Activated naive CD4-positive, alpha-beta T cell treated with anti-CD3 and anti-CD28 coated beads, Interleukin-2, amount 10 ng/mL, durations not matched to agents 7 days and 5 days (primary cell): Measurements from ENCODE around the gene ARSI.

ENCODE experiments used
- CTCF ChIA-PET: fragments of 350-600 bp; sonication (Branson Sonifier 250); formaldehyde crosslinking; loops from one replicate; lab custom pipeline; 2021; ENCODE audit warnings: antibody characterized with exemption; lab: Charles Lee
- DNase-seq: peaks from one replicate; pipeline ENCODE4 v3.0.0-alpha.2; 2020
- H3K27ac Mint-ChIP-seq: one replicate; pipeline ENCODE4 v1.8.0; 2021; ENCODE audit warnings: mild to moderate bottlenecking, moderate library complexity, mixed read lengths
- H3K27me3 Mint-ChIP-seq: one replicate; pipeline ENCODE4 v1.8.0; 2021; ENCODE audit warnings: mild to moderate bottlenecking, mixed read lengths
- H3K36me3 Mint-ChIP-seq: one replicate; pipeline ENCODE4 v1.8.0; 2021; ENCODE audit warnings: mixed read lengths
- H3K4me1 Mint-ChIP-seq: one replicate; pipeline ENCODE4 v1.8.0; 2021; ENCODE audit warnings: mixed read lengths
- H3K4me3 Mint-ChIP-seq: one replicate; pipeline ENCODE4 v1.8.0; 2021; ENCODE audit warnings: mild to moderate bottlenecking, moderate library complexity, mixed read lengths
- H3K9me3 Mint-ChIP-seq: one replicate; pipeline ENCODE4 v1.8.0; 2021; ENCODE audit warnings: mixed read lengths

The ARSI gene

DNA sequence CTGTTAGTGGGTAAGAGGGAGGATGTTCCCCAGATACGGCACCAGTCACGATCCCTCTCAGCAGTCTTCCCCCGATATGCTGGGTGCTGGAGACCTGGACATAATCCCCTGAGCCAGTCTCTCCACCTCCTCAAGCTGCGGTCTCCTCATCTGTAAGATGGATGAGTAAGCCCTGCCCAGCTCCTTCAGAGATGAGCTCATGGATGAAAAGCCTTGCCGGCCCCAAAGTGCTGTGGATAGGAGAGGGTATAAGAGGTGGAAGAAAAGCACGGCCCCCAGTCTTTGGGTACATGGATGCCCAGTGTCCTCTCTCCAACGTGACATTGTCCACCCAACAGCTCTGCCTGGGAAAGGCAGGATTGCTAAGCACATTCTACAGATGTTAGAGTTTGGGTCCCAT, 17.6 kb downstream of the ARSI start:
- H3K9me3 Mint-ChIP-seq: no peaks in the 10 kb centered on the region
- DNase-seq: no peak
- no peak overlapping the region for H3K4me3 Mint-ChIP-seq
- H3K36me3 Mint-ChIP-seq: no peaks in the 10 kb centered on the region
- no peaks in the 10 kb centered on the region for H3K4me1 Mint-ChIP-seq
- H3K27ac Mint-ChIP-seq: no peak overlapping the region
- H3K27me3 Mint-ChIP-seq: peaks cover 33% of the 10 kb centered on the region
- CTCF ChIA-PET: no interaction called here

DNA sequence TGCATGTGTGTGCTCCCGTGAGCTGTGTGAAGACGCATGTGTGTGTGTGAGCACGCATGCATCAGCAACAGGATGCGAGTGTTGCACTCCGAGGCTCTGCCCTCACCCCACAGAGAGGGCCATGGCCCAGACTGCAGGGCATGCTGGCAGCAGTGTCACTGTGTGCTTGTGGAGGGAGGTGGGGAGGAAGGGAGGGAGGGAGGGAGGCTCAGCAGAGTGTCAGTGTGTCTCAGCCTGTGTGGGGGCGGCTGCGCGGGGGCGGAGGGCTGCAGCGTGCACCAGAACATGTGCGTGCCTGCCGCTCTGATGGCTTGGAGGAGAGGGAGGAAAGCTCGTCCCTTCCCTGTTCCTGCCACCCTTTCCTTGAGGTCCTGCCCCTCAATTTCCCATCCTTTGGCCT, 18.4 kb downstream of the ARSI start:
- H3K27me3 Mint-ChIP-seq: peaks cover 32% of the 10 kb centered on the region
- H3K4me3 Mint-ChIP-seq: no peak overlapping the region
- no peaks in the 10 kb centered on the region for H3K36me3 Mint-ChIP-seq
- DNase-seq: no peak
- no peaks in the 10 kb centered on the region for H3K4me1 Mint-ChIP-seq
- H3K27ac Mint-ChIP-seq: no peak overlapping the region
- CTCF ChIA-PET: no interaction called here
- no peaks in the 10 kb centered on the region for H3K9me3 Mint-ChIP-seq

DNA sequence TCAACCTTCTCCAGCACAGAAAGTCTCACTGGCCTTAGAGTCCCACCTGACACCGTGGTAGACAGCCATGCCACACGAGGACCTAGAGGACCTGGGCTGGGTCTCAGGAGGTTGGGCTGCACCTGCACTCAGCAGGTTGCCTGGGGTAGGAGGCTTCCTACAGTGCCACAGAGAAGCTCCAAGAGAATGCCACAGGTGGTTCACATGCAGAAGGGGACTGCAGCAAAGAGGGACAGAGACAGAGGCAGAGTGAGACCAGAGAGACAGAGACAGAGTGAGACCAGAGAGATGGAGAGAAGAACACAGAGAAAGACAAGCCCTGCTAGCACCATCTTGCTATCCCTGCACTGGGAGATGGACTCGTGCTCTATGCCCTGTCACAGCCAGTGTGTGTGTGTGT, 18.8 kb downstream of the ARSI start:
- no peaks in the 10 kb centered on the region for H3K4me1 Mint-ChIP-seq
- CTCF ChIA-PET: no interaction called here
- no peak for DNase-seq
- H3K27me3 Mint-ChIP-seq: peaks cover 28% of the 10 kb centered on the region
- H3K9me3 Mint-ChIP-seq: no peaks in the 10 kb centered on the region
- no peaks in the 10 kb centered on the region for H3K36me3 Mint-ChIP-seq
- no peak overlapping the region for H3K27ac Mint-ChIP-seq
- no peak overlapping the region for H3K4me3 Mint-ChIP-seq

DNA sequence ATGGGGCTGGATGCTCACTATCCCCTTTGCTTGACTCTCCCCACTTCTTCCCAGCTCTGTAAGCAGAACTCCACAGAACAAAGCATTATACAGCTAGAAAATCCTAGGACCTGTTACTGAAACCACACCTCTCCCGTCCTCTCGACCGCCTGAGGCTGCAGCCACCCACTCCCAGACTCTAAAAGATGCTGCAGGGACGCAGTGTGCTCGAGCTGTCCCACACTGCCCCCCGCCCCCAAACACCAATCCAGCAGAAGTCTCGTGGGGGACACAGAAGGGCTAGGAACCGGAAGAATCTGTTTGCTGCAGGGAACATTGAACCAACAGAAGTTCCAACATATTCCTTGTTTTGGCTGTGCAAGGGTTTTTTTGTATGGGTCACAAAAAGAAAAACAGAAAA, 20.7 kb downstream of the ARSI start:
- Mint-ChIP-seq H3K27me3 (peaks cover 32% of the 10 kb centered on the region), H3K9me3 (no peaks in the 10 kb centered on the region), H3K36me3 (no peaks in the 10 kb centered on the region), H3K4me3 (no peak overlapping the region), H3K27ac (no peak overlapping the region), H3K4me1 (peaks cover 2% of the 10 kb centered on the region)
- CTCF ChIA-PET: no interaction called here
- DNase-seq: no peak

DNA sequence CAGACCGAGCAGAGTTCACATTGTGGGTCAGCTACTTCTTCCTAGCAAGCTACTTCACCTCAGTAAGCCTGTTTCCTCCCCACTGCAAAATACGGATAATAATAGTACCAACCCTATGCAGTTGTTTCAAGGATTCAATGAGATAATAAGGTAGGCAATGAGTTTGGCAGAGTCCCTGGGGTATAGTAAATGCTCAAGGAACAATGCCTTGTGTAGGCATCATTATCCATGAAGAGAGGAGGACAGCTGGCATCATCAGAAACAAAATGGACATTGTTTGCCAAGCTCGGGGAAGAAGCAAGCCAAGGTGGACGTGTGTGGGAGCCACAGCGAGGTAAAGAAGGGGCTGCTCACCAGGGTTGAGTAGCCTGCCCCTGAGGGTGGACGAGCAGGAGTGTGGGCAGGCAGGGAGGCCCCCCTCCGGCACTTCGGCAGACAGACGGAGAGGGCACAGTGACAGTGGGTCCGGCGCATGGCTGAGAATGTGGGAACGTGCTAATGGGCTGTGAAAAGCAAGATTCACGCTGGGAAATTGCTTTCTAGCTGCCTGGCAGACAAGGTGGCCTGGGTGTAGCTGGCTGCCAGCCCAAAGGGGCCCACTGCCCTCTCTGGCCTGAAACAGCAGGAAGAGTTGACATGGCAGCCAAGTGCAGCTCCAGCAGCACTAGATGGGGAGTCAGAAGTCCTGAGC, 23.2 kb downstream of the ARSI start:
- peaks cover 2% of the 10 kb centered on the region for H3K4me1 Mint-ChIP-seq
- peaks cover 42% of the 10 kb centered on the region for H3K27me3 Mint-ChIP-seq
- H3K27ac Mint-ChIP-seq: no peak overlapping the region
- H3K9me3 Mint-ChIP-seq: no peaks in the 10 kb centered on the region
- no peak overlapping the region for H3K4me3 Mint-ChIP-seq
- H3K36me3 Mint-ChIP-seq: no peaks in the 10 kb centered on the region
- CTCF ChIA-PET: no interaction called here
- no peak for DNase-seq

DNA sequence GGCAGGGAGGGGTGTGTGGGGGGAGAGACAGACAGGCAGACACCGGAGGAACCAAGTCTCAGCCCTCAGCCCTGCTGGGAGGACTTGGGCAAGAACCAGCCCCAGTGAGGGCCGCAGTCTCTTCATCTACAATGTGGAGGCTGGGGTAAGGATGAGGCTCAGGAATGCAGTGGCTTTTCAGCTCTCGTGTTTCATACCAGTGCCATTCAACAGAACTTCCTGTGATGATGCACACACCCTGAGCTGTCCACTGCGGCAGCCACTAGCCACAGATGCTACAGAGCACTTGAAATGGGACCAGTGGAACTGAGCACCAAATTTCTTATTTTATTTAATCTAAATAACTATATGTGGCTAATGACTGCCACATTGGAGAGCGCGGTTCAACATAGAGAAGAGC, 23.8 kb downstream of the ARSI start:
- peaks cover 42% of the 10 kb centered on the region for H3K27me3 Mint-ChIP-seq
- H3K4me1 Mint-ChIP-seq: peaks cover 2% of the 10 kb centered on the region
- CTCF ChIA-PET: no interaction called here
- DNase-seq: no peak
- H3K27ac Mint-ChIP-seq: no peak overlapping the region
- no peak overlapping the region for H3K4me3 Mint-ChIP-seq
- no peaks in the 10 kb centered on the region for H3K36me3 Mint-ChIP-seq
- no peaks in the 10 kb centered on the region for H3K9me3 Mint-ChIP-seq

DNA sequence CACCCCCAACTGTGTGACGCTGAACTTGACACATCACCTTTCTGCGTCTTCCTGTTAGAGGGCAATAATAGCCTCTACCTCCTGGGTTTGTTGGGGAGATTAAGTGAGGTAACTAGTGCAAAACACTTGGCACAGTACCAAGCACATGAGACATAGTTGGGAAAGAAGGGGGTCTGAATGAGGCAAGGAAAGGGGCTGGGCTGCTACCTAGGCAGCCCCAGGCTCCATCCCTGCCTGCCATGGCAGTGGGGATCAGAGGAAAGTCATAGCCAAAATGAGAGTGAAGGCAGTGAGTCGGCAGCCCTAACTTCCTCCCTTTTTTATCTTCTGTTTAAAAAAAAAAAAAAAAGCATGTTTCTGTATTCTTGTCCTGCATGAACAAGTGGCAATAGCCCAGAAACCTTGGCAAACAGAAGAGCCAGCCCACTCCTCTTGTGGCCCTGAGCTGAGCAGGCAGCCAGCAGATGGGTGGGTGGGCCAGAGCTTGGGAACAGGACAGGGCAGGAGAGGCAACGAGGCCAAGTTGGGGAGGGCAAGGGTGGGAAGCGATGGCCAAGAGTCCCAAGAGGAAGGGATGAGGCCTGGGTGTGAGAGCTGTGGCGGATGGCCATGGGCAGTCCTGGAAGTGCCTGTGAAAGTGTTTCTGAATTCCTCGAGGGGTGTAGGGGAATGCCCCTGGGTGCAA, 24.5 kb downstream of the ARSI start:
- no peak for DNase-seq
- CTCF ChIA-PET: no interaction called here
- Mint-ChIP-seq H3K27me3 (peaks cover 39% of the 10 kb centered on the region), H3K9me3 (no peaks in the 10 kb centered on the region), H3K4me3 (no peak overlapping the region), H3K36me3 (no peaks in the 10 kb centered on the region), H3K27ac (no peak overlapping the region), H3K4me1 (peaks cover 2% of the 10 kb centered on the region)

DNA sequence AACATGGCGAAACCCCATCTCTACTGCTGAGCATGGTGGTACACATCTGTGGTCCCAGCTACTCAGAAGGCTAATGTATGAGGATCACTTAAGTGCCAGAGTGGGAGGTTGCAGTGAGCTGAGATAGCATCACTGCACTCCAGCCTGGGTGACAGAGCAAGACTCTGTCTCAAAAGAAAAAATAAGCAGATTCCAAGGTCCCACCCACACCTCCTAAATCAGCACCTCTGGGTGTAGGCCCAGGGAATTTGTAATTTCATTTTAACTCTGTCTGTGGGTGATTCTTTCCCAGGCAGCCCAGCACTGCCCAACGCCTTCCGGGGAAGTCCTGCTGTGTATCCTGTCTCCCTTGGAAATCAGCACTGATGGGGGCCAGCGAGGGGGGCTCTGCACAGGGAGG, 25.7 kb downstream of the ARSI start:
- Mint-ChIP-seq H3K36me3 (no peaks in the 10 kb centered on the region), H3K4me3 (no peak overlapping the region), H3K27me3 (peaks cover 44% of the 10 kb centered on the region), H3K27ac (no peak overlapping the region), H3K4me1 (peaks cover 2% of the 10 kb centered on the region), H3K9me3 (no peaks in the 10 kb centered on the region)
- CTCF ChIA-PET: interaction anchor here (1.9 kb wide), 1 partner anchor 73 kb away, joined by 4 read pairs; no protein-coding TSS in a partner anchor
- no peak for DNase-seq

DNA sequence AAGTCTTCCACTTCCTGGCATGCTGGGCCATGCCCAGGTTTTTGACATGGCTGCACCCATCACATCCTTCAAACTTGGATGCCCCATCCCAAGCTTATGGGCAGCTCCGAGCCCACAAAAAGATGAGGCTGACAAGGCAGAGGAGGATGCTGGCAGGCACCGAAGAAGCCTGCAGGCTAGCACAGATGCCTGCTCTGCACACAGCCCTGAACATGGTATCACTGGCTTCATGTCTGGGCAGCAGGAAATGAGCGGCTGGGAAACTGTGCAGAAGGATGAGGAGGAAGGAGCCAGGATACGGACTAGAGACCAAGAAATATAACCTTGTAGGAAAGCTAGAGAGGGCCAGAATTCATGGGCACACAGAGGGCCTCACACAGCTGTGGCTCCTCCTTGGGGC, 27.9 kb downstream of the ARSI start:
- no peak overlapping the region for H3K4me3 Mint-ChIP-seq
- H3K4me1 Mint-ChIP-seq: peaks cover 2% of the 10 kb centered on the region
- no peak overlapping the region for H3K27ac Mint-ChIP-seq
- DNase-seq: no peak
- peaks cover 29% of the 10 kb centered on the region for H3K27me3 Mint-ChIP-seq
- H3K36me3 Mint-ChIP-seq: no peaks in the 10 kb centered on the region
- no peaks in the 10 kb centered on the region for H3K9me3 Mint-ChIP-seq
- CTCF ChIA-PET: no interaction called here

DNA sequence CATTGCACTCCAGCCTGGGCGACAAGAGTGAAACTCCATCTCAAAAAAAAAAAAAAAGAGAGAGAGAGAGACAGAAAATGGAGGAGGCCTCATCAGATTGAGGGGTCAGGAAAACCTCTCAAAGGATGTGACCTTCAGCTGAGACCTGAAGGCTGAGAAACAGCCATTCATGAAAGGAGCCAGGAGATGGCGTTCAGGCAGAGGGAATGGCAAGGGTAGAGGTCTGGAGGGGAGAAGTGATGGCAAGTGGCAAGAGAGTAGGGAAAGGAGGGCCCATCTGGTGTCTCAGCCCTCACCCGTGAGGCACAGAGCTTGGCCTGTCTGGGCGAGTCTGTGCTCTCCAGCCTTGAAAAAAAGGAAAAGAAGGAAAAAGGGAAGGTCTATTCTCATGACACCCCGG, 30.2 kb downstream of the ARSI start:
- Mint-ChIP-seq H3K9me3 (no peaks in the 10 kb centered on the region), H3K27ac (no peak overlapping the region), H3K36me3 (no peaks in the 10 kb centered on the region), H3K4me3 (no peak overlapping the region), H3K27me3 (peaks cover 19% of the 10 kb centered on the region), H3K4me1 (no peaks in the 10 kb centered on the region)
- DNase-seq: no peak
- CTCF ChIA-PET: no interaction called here

DNA sequence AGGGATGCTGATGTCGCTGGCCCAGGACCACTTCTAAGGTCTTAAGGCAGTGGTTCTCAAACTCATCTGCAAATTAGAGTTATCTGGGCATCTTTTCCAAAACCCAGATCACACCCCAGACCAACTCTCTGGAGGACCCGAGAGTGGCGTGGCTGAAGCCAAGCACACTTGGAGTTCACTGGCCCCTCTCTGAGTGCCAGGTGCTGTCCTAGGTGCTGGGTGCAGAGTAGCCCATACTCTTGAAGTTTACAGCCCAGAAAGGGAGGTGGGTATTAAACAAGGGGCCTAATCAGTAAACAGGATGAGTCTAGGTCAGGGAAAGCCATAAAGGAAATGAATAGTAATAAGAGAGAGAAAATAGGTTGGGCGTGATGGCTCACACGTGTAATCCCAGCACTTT, 30.8 kb downstream of the ARSI start:
- no peak overlapping the region for H3K4me3 Mint-ChIP-seq
- H3K9me3 Mint-ChIP-seq: no peaks in the 10 kb centered on the region
- DNase-seq: no peak
- no peak overlapping the region for H3K27ac Mint-ChIP-seq
- no peaks in the 10 kb centered on the region for H3K36me3 Mint-ChIP-seq
- CTCF ChIA-PET: interaction anchor here (1.3 kb wide), 1 partner anchor 79 kb away, joined by 4 read pairs; no protein-coding TSS in a partner anchor
- peaks cover 20% of the 10 kb centered on the region for H3K27me3 Mint-ChIP-seq
- no peaks in the 10 kb centered on the region for H3K4me1 Mint-ChIP-seq

DNA sequence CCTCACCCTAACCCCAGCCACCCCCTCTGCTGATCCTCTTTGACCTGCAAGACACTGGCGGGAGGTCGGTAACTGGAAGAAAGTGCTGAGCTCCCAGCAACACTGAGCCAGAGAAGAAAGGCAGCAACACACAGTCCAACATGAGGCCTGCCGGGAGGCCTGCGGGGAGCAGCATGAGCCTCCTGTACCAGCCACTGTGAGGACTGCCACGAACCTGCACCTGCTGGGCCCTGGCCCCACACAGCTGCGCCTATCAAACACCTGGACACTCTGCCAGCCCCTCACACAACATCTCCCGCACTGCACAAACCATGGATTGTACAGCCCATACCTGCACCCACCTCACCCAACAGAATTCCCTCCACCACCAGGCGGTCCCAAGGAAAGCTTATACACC, 31.4 kb downstream of the ARSI start:
- Mint-ChIP-seq H3K27me3 (peaks cover 21% of the 10 kb centered on the region), H3K4me1 (no peaks in the 10 kb centered on the region), H3K9me3 (no peaks in the 10 kb centered on the region), H3K36me3 (no peaks in the 10 kb centered on the region), H3K4me3 (no peak overlapping the region), H3K27ac (no peak overlapping the region)
- CTCF ChIA-PET: interaction anchor here (1.3 kb wide), 1 partner anchor 79 kb away, joined by 4 read pairs; no protein-coding TSS in a partner anchor
- no peak for DNase-seq

DNA sequence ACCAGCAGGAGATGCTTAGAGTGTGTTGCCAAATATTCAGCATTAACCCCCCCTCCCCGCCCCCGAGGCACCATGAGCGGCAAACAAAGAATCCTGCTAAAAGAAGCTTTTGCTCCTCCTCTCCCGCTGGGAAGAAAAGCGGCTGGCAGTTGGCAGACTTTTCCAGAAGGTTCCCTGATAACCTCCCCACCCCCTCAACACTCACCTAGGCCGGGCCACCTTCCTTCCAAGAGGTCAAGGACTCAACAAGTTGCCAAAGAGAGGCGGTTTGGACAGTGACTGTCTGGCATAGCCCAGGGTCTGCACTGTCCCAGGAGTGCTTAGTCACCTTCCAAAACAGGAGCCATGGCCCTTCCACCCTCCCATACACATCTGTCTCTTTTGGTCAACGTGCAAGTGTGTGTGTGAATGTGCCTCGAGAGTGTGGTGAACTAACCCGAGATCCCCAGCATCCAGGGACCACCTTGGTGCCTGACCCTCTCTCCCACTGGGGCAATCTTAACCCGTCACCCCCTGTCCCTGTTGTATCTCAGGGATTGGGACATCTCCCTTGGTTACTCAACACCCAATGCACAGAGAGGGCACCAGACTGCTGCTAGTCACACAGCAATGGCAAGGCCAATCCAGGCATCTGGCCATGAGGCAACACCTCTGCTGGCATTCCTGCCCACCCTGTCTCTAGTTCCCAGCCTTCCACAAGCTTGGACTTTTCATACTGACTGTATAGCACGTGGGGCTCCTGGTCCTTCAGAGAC, 32.0 kb downstream of the ARSI start:
- Mint-ChIP-seq H3K36me3 (no peaks in the 10 kb centered on the region), H3K4me3 (no peak overlapping the region), H3K4me1 (no peaks in the 10 kb centered on the region), H3K27me3 (peaks cover 20% of the 10 kb centered on the region), H3K9me3 (no peaks in the 10 kb centered on the region), H3K27ac (no peak overlapping the region)
- DNase-seq: no peak
- CTCF ChIA-PET: interaction anchor here (1.3 kb wide), 1 partner anchor 80 kb away, joined by 4 read pairs; no protein-coding TSS in a partner anchor

DNA sequence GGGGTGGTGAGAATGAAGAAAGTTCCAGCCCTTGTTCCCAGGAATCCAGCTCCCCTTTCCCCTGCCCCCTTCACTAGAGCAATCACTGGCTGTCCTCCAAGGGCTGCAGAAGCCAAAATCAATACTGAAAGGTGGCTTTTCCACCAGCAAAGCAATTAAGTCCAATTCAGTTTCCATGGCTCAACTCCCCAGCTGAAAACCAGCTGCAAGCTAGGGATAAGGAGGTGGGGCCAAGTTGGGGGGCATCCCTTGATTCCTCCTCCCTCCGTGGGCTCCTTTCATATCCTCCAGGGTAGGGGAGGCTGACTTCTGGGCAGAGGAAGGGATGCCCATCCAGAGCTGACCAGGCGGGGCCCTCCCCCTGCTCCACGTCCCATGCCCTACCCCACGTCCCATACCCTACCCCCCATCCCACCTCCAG, 35.8 kb downstream of the ARSI start:
- Mint-ChIP-seq H3K4me1 (no peaks in the 10 kb centered on the region), H3K4me3 (no peak overlapping the region), H3K27ac (no peak overlapping the region), H3K36me3 (no peaks in the 10 kb centered on the region), H3K27me3 (peaks cover 12% of the 10 kb centered on the region), H3K9me3 (no peaks in the 10 kb centered on the region)
- CTCF ChIA-PET: no interaction called here
- no peak for DNase-seq
